Measurements from ENCODE around the gene BCL11A.

BCL11A gene

GRCh38 chr2:60513996-60514395 is 39.5 kb downstream of the BCL11A start:
- DNase-seq (ENCODE audit: insufficient read length, low spot score) (no peak), FAIRE-seq (no peak)
- no peak for TF ChIP-seq CTCF (IDR thresholded peaks at IDR 0.05; ENCODE audit: insufficient read depth, missing control alignments)

- TF ChIP-seq CTCF (IDR thresholded peaks at IDR 0.05; ENCODE audit: insufficient read depth, missing control alignments), result no peak
- FAIRE-seq (no peak), DNase-seq (ENCODE audit: insufficient read length, low spot score) (no peak)
These were observed 40.3 kb downstream of the BCL11A start for GRCh38 chr2:60513191-60513590.

GRCh38 chr2:60512641-60513040 is 40.8 kb downstream of the BCL11A start:
- DNase-seq (ENCODE audit: insufficient read length, low spot score) (no peak), FAIRE-seq (no peak)
- no peak for TF ChIP-seq CTCF (IDR thresholded peaks at IDR 0.05; ENCODE audit: insufficient read depth, missing control alignments)

GRCh38 chr2:60512062-60512622 is 41.3 kb downstream of the BCL11A start:
- DNase-seq (ENCODE audit: insufficient read length, low spot score) (no peak), FAIRE-seq (no peak)
- no peak for TF ChIP-seq CTCF (IDR thresholded peaks at IDR 0.05; ENCODE audit: insufficient read depth, missing control alignments)

- FAIRE-seq, result no peak
- TF ChIP-seq CTCF (IDR thresholded peaks at IDR 0.05; ENCODE audit: insufficient read depth, missing control alignments), result no peak
- DNase-seq (ENCODE audit: insufficient read length, low spot score), result no peak
These were observed 42.7 kb downstream of the BCL11A start for GRCh38 chr2:60510713-60511112.

- no peak for TF ChIP-seq CTCF (IDR thresholded peaks at IDR 0.05; ENCODE audit: insufficient read depth, missing control alignments)
- FAIRE-seq (no peak), DNase-seq (ENCODE audit: insufficient read length, low spot score) (no peak)
These were observed 44.4 kb downstream of the BCL11A start for GRCh38 chr2:60509066-60509465.

- no peak for FAIRE-seq
- DNase-seq (ENCODE audit: insufficient read length, low spot score), result no peak
- TF ChIP-seq CTCF (IDR thresholded peaks at IDR 0.05; ENCODE audit: insufficient read depth, missing control alignments), result no peak
These were observed 45.0 kb downstream of the BCL11A start for GRCh38 chr2:60508339-60508917.
